Measurements from ENCODE around the gene HIRIP3.

Gene HIRIP3

DNA sequence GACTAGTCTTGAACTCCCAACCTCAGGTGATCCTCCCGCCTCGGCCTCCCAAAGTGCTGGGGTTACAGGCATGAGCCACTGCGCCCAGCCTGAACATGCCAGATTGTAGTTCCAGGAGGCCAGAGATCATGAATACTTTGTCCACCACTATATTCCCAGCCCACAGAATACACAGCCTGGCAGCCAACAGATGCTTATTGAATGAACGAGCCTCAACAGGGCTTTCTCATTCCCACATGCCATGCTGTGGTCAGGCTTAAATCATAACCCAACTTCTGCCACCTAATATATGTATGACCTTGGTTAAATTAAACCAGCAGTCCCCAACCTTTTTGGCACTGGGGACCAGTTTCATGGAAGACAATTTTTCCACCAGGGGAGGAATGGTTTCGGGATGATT lies 36.7 kb downstream of the HIRIP3 start:
- DNase-seq, result no peak

DNA sequence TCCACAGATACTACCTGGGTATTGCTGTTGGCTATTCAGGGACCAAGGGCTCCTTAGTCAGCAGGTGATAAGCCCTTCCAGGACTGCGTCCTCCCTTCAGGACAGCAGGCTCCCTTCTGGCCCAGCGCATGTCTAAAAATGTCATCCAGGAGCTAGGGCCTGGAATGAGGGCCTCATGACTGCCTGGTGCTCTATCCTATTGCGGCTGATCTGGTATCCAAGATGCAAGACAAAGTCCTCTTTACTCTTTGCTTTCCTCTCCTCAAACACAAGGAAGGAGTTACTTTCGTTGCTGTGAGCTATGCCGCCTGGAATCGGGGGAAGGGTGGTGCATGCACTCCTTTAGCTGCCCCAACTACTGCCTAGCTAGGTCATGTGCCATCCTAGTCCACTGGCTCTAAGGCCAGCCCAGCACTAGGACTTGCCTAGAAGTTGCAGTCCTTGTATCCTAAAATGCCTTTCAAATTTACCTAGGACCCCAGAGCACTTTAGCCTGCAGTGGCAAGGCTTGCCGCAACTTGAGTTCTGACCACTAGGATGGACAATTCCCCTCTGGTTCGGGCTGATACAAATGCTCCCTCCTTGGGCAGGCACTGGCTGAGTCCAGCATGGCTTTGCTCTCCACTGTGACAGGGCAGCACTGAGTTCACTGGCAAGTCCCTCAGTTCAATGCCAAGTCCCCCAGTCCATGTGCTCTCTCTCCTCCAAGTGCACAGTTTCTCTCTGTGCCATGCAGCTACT lies 43.6 kb downstream of the HIRIP3 start:
- DNase-seq, result no peak

DNA sequence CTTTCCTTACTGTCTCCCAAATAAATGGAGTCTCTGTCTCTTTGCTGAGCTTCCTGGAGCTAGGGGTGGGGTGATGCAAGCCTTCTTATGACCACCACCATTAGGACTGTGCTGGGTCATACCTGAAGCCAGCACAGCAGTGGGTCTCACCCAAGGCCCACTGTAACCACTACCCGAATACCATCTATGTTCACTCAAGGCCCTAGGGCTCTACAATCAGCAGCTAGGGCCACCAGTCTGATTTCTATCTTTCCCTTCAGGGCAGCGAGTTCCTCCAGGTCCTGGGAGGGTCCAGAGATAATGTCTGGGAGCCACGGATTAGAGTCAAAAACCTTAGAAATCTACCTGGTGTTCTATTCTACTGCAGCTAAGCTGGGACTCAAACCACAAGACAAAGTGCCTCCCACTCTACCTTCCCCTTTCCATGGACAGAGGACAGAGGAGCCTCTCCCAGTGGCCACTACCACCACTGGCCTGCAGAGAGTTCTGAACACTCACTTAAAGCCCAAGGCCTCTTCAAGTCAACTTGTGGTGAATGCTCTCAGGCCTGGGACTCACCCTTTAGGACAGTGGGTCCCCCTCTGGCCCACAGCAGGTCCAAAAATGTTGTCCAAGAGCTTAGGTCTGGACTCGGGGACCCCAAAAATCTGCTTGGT lies 44.5 kb downstream of the HIRIP3 start:
- DNase-seq, result no peak

DNA sequence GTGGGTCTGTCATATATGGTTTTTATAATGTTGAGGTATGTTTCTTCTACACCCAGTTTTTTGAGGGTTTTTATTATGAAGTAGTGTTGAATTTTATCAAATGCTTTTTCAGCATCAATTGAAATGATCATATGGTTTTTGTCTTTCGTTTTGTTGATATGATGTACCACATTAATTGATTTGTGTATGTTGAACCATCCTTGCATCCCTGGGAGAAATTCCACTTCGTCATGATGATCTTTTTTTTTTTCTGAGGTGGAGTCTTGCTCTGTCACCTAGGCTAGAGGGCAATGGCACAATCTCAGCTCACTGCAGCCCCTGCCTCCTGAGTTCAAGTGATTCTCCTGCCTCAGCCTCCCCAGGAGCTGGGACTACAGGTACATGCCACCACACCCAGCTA lies 47.5 kb downstream of the HIRIP3 start:
- no peak for DNase-seq

DNA sequence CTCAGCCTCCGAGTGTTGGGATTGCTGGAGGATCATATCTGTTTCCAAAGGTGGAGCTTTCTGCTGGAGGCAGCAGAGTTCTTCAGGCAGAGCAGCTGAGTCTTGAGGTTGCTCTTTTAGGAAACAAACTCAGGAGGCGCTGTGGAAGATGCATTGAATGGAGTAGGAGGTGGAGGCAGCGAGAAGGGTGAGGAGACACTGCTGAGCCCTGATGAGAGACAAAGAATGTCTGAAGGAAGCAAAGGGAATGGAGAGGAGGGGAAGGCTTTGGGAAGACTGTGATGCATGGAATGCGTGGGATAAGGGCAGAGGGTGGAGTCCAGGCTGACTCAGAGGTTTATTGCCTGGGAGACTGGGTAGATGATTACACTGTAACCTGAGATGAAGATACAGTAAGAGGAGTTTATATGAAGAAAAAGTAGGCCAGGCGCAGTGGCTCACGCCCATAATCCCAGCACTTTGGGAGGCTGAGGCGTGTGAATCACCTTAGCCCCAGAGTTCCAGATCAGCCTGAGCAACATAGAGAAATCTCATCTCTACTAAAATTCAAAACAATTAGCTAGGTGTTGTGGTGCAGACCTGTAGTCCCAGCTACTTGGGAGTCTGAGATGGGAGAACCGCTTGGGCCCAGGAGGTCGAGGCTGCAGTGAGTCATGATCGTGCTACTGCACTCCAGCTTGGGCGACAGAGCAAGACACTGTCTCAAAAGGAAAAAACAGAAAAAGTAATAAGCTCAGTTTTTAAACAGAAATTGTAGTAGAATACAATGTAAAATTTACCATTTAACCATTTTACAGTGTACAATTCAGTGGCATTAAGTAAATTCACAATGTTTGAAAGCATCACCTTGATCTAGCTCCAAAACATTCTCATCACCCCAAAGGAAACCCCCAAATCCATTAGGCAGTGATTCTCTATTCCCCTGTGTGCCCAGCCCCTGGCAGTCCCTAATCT lies 51.3 kb downstream of the HIRIP3 start:
- peak; percentile 99 for DNase-seq

Measured in islet precursor cell (in vitro differentiated cells).